Spleen (tissue), 7 donors: ENCODE data around the gene ALK.

ENCODE experiments used
- POLR2A ChIP-seq, 3 donors: fragments of 450-650 bp; IDR thresholded peaks; one replicate each; pipeline ENCODE4 v1.5.1; 2017; ENCODE audit warnings: antibody characterized with exemption in 3 of 3, mild to moderate bottlenecking in 1 of 3
- TF ChIP-seq, protein P1 (sequence below), 11 experiments: fragments of 200-600 bp in 7 of 11; fragments of 450-650 bp in 4 of 11; sonication (generic) in 4 of 11; IDR thresholded peaks in 8 of 11; conservative IDR thresholded peaks in 3 of 11; 1 replicate in 7 of 11; 2 replicates in 4 of 11; pipeline versions ENCODE4 v1.4.0 to v1.8.0; 2016 to 2021; ENCODE audit warnings: antibody characterized with exemption in 11 of 11, inconsistent platforms in 4 of 11, mild to moderate bottlenecking in 1 of 11
- donor health status: DM: no; HTN: no; CAD: no; lungs with moderate emphysema.
- donor health status: DM: no; HTN: no; CAD: no.
- donor health status: DM: no; HTN: no; CAD: no.

DNA sequence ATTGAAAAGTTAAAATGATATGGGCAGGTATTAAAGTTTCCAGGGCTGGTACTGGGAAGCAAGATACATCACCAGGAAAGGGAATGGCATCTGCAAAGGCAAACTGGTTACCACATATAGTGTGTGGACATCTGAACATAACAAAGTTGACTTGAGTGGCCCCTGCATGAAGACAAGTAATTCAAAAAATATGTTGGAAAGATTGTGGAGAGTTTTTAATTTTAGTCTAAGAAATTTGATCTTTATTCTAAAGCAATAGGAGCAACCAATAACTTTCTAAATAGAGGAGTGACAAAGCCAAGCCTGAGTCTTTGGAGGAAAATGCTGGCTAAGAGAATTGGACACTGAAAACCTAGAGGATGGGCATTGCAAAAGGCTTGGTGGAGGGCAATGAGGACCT lies 278.2 kb downstream of the ALK start:
- TF ChIP-seq, protein P1, sequence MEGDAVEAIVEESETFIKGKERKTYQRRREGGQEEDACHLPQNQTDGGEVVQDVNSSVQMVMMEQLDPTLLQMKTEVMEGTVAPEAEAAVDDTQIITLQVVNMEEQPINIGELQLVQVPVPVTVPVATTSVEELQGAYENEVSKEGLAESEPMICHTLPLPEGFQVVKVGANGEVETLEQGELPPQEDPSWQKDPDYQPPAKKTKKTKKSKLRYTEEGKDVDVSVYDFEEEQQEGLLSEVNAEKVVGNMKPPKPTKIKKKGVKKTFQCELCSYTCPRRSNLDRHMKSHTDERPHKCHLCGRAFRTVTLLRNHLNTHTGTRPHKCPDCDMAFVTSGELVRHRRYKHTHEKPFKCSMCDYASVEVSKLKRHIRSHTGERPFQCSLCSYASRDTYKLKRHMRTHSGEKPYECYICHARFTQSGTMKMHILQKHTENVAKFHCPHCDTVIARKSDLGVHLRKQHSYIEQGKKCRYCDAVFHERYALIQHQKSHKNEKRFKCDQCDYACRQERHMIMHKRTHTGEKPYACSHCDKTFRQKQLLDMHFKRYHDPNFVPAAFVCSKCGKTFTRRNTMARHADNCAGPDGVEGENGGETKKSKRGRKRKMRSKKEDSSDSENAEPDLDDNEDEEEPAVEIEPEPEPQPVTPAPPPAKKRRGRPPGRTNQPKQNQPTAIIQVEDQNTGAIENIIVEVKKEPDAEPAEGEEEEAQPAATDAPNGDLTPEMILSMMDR (IDR thresholded peaks at IDR 0.05 in 8 of 11, conservative IDR thresholded peaks at IDR 0.05 in 3 of 11) = no peak
- no peak for TF ChIP-seq POLR2A (IDR thresholded peaks at IDR 0.05)
